Measurements from ENCODE around the gene ZNF282.

The ZNF282 gene

GRCh38 chr7:149191851-149192250 is 3.5 kb upstream of the ZNF282 start:
- DNase-seq (ENCODE audit: low read depth in 2 of 2, low spot score in 1 of 2) = no peak

- no peak for DNase-seq (ENCODE audit: low read depth in 2 of 2, low spot score in 1 of 2)
These were observed 557 bp upstream of the ZNF282 start for GRCh38 chr7:149194799-149195179.

GRCh38 chr7:149196151-149196704 is 882 bp downstream of the ZNF282 start:
- DNase-seq (ENCODE audit: low read depth in 2 of 2, low spot score in 1 of 2) = no peak

GRCh38 chr7:149196705-149197171 is 1.4 kb downstream of the ZNF282 start:
- DNase-seq (ENCODE audit: low read depth in 2 of 2, low spot score in 1 of 2) = no peak

- DNase-seq (ENCODE audit: low read depth in 2 of 2, low spot score in 1 of 2) = no peak
These were observed 2.3 kb downstream of the ZNF282 start for GRCh38 chr7:149197675-149198074.

GRCh38 chr7:149198161-149198816 is 2.9 kb downstream of the ZNF282 start:
- no peak for DNase-seq (ENCODE audit: low read depth in 2 of 2, low spot score in 1 of 2)

- no peak for DNase-seq (ENCODE audit: low read depth in 2 of 2, low spot score in 1 of 2)
These were observed 4.1 kb downstream of the ZNF282 start for GRCh38 chr7:149199234-149199995.

GRCh38 chr7:149202831-149203231 is 7.5 kb downstream of the ZNF282 start:
- DNase-seq (ENCODE audit: low read depth in 2 of 2, low spot score in 1 of 2) = no peak

GRCh38 chr7:149205690-149206381 is 10.5 kb downstream of the ZNF282 start:
- DNase-seq (ENCODE audit: low read depth in 2 of 2, low spot score in 1 of 2) = no peak

- no peak for DNase-seq (ENCODE audit: low read depth in 2 of 2, low spot score in 1 of 2)
These were observed 12.1 kb downstream of the ZNF282 start for GRCh38 chr7:149207324-149208035.

- DNase-seq (ENCODE audit: low read depth in 2 of 2, low spot score in 1 of 2) = peak in 1 of 2 donors; percentile 43
These were observed 14.3 kb downstream of the ZNF282 start for GRCh38 chr7:149209518-149210269.

- DNase-seq (ENCODE audit: low read depth in 2 of 2, low spot score in 1 of 2) = no peak
These were observed 15.2 kb downstream of the ZNF282 start for GRCh38 chr7:149210551-149210950.

- DNase-seq (ENCODE audit: low read depth in 2 of 2, low spot score in 1 of 2) = no peak
These were observed 18.8 kb downstream of the ZNF282 start for GRCh38 chr7:149214020-149214720.

- no peak for DNase-seq (ENCODE audit: low read depth in 2 of 2, low spot score in 1 of 2)
These were observed 21.1 kb downstream of the ZNF282 start for GRCh38 chr7:149216402-149216801.

- DNase-seq (ENCODE audit: low read depth in 2 of 2, low spot score in 1 of 2) = no peak
These were observed 22.2 kb downstream of the ZNF282 start for GRCh38 chr7:149217570-149217969.

- no peak for DNase-seq (ENCODE audit: low read depth in 2 of 2, low spot score in 1 of 2)
These were observed 23.4 kb downstream of the ZNF282 start for GRCh38 chr7:149218469-149219420.

GRCh38 chr7:149220534-149220933 is 25.2 kb downstream of the ZNF282 start:
- DNase-seq (ENCODE audit: low read depth in 2 of 2, low spot score in 1 of 2) = no peak

- no peak for DNase-seq (ENCODE audit: low read depth in 2 of 2, low spot score in 1 of 2)
These were observed 27.8 kb downstream of the ZNF282 start for GRCh38 chr7:149223176-149223575.

GRCh38 chr7:149223761-149224160 is 28.4 kb downstream of the ZNF282 start:
- DNase-seq (ENCODE audit: low read depth in 2 of 2, low spot score in 1 of 2) = no peak

All from stimulated activated CD8-positive, alpha-beta memory T cell treated with anti-CD3 and anti-CD28 coated beads, Interleukin-4, amount 100 ng/mL, for 1 hour (primary cell).